Kidney epithelial cell (primary cell): ENCODE data around the gene PEA15. TPM values are rescaled to one million over a fixed set of nuclear protein-coding genes. Genes with fewer than 3 reads are reported as not detected.

Experiments
- DNase-seq: peaks from one replicate; pipeline ENCODE4 v3.0.0-alpha.2; 2010; ENCODE audit warnings: low read depth
- H3K27me3 ChIP-seq: 2 replicates; pipeline ENCODE4 v1.6.0; 2011; ENCODE audit warnings: low read length; ENCODE audit not compliant: control insufficient read depth, insufficient read depth
- H3K36me3 ChIP-seq: 2 replicates; pipeline ENCODE4 v1.5.1; 2011; ENCODE audit warnings: low read length; ENCODE audit not compliant: control insufficient read depth, insufficient read depth
- H3K4me3 ChIP-seq: 2 replicates; pipeline ENCODE4 v1.5.1; 2011; ENCODE audit warnings: low read depth, mild to moderate bottlenecking, control low read depth, low read length
- total RNA-seq: library from RNA; depleted of rRNA; stranded (reverse); fragments of >200 nt; gene quantifications from 2 replicates; pipeline ENCODE4 v1.2.3, GENCODE V29; 2015
- TF ChIP-seq, protein P1 (sequence below): IDR thresholded peaks from 2 replicates; pipeline ENCODE4 v1.5.1; 2011; ENCODE audit warnings: mild to moderate bottlenecking, moderate library complexity, low read length, control low read depth, inconsistent platforms; ENCODE audit not compliant: insufficient read depth, poor library complexity, severe bottlenecking

Gene PEA15
- total RNA-seq, 1 donor from 2014 or later: 139 TPM

DNA sequence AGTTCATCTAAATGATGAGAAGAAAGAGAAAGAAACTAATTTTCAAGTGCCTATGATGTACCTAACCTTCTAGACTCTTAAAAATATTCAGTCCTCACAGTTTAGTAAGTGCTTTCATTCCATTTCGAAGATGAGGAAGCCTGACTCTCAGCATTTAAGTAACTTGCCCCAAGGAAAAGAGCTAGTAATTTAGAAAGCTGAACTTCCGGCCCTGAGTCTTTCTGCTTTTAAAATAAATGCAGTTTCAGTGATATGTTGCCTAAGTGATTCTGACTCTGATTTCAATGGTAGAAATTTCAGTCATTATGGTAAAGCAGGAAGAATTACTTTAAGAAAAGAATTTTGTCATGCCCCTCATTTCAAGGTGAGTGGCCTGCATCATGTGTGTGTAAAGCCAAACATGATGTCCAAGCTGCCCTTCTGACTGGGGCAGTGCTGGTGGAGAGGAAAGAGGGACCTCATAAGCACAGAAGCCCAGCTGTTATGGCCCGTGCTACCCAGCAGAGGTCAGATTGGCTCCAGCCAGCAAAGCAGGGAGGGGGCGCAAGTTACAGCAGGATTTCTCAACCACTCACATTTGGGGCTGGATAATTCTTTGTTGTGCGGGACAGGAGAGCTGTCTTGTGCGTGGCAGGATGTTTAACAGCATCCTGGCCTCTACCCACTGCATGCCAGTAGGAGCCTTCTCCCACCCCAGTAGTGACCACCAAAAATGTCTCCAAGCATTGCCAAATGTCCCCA, 43.0 kb upstream of the PEA15 start:
- DNase-seq: no peak
- no peaks in the 10 kb centered on the region for H3K36me3 ChIP-seq

DNA sequence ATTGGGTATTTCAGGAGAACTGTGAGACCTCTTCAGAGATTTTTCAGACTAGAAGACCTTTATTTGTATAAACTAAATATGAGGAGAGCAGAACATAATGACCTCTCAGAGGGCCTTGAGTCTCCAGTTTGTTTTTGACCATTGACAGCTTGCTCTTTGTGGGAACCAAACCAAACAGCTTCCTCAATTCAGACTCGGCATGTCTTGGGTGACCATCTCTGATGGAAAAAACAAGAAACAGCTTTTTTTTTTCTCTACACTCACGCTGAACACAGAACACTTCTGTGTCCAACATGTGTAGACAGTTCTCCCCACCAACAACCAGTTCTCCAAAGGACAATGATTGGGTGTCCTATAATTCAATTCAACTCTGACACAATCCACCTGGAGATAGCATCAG, 42.3 kb upstream of the PEA15 start:
- H3K27me3 ChIP-seq: no peaks in the 10 kb centered on the region
- no peak overlapping the region for H3K4me3 ChIP-seq
- DNase-seq: no peak
- TF ChIP-seq, protein P1, sequence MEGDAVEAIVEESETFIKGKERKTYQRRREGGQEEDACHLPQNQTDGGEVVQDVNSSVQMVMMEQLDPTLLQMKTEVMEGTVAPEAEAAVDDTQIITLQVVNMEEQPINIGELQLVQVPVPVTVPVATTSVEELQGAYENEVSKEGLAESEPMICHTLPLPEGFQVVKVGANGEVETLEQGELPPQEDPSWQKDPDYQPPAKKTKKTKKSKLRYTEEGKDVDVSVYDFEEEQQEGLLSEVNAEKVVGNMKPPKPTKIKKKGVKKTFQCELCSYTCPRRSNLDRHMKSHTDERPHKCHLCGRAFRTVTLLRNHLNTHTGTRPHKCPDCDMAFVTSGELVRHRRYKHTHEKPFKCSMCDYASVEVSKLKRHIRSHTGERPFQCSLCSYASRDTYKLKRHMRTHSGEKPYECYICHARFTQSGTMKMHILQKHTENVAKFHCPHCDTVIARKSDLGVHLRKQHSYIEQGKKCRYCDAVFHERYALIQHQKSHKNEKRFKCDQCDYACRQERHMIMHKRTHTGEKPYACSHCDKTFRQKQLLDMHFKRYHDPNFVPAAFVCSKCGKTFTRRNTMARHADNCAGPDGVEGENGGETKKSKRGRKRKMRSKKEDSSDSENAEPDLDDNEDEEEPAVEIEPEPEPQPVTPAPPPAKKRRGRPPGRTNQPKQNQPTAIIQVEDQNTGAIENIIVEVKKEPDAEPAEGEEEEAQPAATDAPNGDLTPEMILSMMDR: no peak
- H3K36me3 ChIP-seq: no peaks in the 10 kb centered on the region

More for the DNA sequence above, 43.0 kb upstream of the PEA15 start:
- Histone ChIP-seq H3K4me3 (no peak overlapping the region), H3K27me3 (no peaks in the 10 kb centered on the region)
- TF ChIP-seq, protein P1: peak; percentile 34

DNA sequence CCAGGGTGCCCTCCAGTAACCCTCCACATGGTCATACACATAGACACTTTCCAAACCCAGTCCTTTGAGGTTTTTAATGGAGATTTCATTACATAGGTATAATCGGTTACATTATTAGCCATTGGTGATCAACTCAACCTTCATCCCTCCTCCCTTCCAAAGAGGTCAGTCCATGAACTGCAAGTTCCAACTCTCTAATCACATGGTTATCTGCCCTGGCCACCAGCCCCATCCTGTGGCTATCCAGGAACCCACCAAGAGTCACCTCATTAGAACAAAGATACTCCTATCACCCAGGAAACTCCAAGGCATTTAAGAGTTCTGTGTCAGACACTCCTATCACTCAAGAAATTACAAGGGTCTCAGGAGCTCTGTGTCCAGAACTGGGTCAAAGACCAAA, 41.6 kb upstream of the PEA15 start:
- Histone ChIP-seq H3K4me3 (no peak overlapping the region), H3K36me3 (no peaks in the 10 kb centered on the region), H3K27me3 (no peaks in the 10 kb centered on the region)
- no peak for DNase-seq
- TF ChIP-seq, protein P1: no peak

DNA sequence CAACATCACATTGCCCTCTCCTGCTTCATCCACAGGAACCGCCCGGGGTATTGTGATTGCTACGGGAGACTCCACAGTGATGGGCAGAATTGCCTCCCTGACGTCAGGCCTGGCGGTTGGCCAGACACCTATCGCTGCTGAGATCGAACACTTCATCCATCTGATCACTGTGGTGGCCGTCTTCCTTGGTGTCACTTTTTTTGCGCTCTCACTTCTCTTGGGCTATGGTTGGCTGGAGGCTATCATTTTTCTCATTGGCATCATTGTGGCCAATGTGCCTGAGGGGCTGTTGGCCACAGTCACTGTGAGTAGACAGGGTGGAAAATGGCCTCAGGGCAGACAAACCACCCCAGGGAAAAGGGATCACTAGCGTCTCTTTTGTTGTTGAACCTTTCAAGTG, 41.1 kb upstream of the PEA15 start:
- DNase-seq: no peak
- Histone ChIP-seq H3K27me3 (no peaks in the 10 kb centered on the region), H3K36me3 (no peaks in the 10 kb centered on the region), H3K4me3 (no peak overlapping the region)
- TF ChIP-seq, protein P1: no peak

DNA sequence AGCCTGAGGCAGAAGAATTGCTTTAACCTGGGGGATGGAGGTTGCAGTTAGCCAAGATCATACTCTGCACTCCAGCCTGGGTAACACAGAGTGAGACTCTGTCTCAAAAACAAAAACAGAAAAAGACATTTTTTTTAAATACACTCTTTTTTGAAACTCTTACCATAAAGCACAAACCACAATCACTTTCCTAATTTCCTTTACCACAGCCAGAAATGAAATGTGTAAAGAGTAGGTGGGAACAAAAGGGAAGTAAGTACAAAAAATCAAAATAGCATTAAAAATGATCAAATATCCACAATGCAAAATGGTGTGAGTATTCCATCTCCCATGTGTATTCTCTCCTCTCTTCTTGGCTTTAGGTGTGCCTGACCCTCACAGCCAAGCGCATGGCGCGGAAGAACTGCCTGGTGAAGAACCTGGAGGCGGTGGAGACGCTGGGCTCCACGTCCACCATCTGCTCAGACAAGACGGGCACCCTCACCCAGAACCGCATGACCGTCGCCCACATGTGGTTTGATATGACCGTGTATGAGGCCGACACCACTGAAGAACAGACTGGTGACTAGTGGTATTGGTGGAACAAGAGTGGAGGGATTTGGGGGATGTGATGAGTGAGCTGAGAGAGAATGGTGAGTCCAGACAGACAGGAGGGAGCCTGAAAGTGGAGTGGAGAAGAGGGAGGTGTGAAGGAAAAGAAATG, 38.9 kb upstream of the PEA15 start:
- H3K4me3 ChIP-seq: no peak overlapping the region
- no peaks in the 10 kb centered on the region for H3K36me3 ChIP-seq
- no peaks in the 10 kb centered on the region for H3K27me3 ChIP-seq
- TF ChIP-seq, protein P1: no peak
- DNase-seq: no peak
